GM12878 (cell line): ENCODE results near the gene SKAP1. TPM values are rescaled to one million over a fixed set of nuclear protein-coding genes. Genes with fewer than 3 reads are reported as not detected.

Experiments used
- ASH2L ChIP-seq: fragments of 300-600, 200-600 bp; sonication (generic); IDR thresholded peaks from 2 replicates; pipeline ENCODE4 v1.6.1; 2017; ENCODE audit warnings: low read depth, mild to moderate bottlenecking, borderline replicate concordance
- ATF2 ChIP-seq: IDR thresholded peaks from 2 replicates; pipeline ENCODE4 v1.6.1; 2012; ENCODE audit warnings: low read length, inconsistent platforms
- ATF7 ChIP-seq: fragments of 450-650 bp; IDR thresholded peaks from 2 replicates; pipeline ENCODE4 v1.6.1; 2016; ENCODE audit warnings: low read depth, mild to moderate bottlenecking
- CBX5 ChIP-seq: sonication (generic); IDR thresholded peaks from 2 replicates; pipeline ENCODE4 v1.6.1; 2016; ENCODE audit warnings: low read depth, moderate library complexity, mild to moderate bottlenecking, inconsistent platforms
- FOXM1 ChIP-seq: IDR thresholded peaks from 2 replicates; pipeline ENCODE4 v1.6.1; 2012; ENCODE audit warnings: low read depth, mild to moderate bottlenecking, inconsistent platforms, low read length, moderate library complexity
- PAX5 ChIP-seq: IDR thresholded peaks from 2 replicates; pipeline ENCODE4 v1.6.1; 2011; ENCODE audit warnings: low read depth, low read length, borderline replicate concordance
- POLR2AphosphoS2 ChIP-seq: IDR thresholded peaks from 2 replicates; pipeline ENCODE4 v1.6.1; 2011; ENCODE audit warnings: low read depth, mild to moderate bottlenecking, low read length, improper control_type of control experiment, moderate library complexity
- RAD51 ChIP-seq: fragments of 450-650 bp; IDR thresholded peaks from 2 replicates; pipeline ENCODE4 v1.6.1; 2016; ENCODE audit warnings: moderate library complexity, mild to moderate bottlenecking, inconsistent platforms
- RB1 ChIP-seq: fragments of 450-650 bp; formaldehyde crosslinking; IDR thresholded peaks from 2 replicates; pipeline ENCODE4 v1.6.1; 2017; ENCODE audit warnings: mild to moderate bottlenecking, borderline replicate concordance
- SMARCA5 ChIP-seq: fragments of 450-650 bp; IDR thresholded peaks from 2 replicates; pipeline ENCODE4 v1.6.1; 2017; ENCODE audit warnings: mild to moderate bottlenecking
- SREBF1 ChIP-seq: IDR thresholded peaks from 2 replicates; pipeline ENCODE4 v1.6.1; 2012; ENCODE audit warnings: mild to moderate bottlenecking, low read length
- TAF1 ChIP-seq: IDR thresholded peaks from 2 replicates; pipeline ENCODE4 v1.6.1; 2011; ENCODE audit warnings: mild to moderate bottlenecking, low read depth, low read length, borderline replicate concordance
- TARDBP ChIP-seq: IDR thresholded peaks from 2 replicates; pipeline ENCODE4 v1.6.1; 2016; ENCODE audit warnings: borderline replicate concordance
- ZNF24 ChIP-seq: fragments of 450-650 bp; IDR thresholded peaks from 2 replicates; pipeline ENCODE4 v1.6.1; 2017; ENCODE audit warnings: antibody characterized with exemption, mild to moderate bottlenecking
- polyA plus RNA-seq, 11 experiments: library from polyadenylated mRNA; depleted of rRNA in 4 of 11; unstranded in 6 of 11; stranded (reverse) in 5 of 11; fragments of >200 nt; fragmentation: Nextera tagmentation in 4 of 11; fragmentation: Illumina TruSeq in 1 of 11; extraction: Ambion mirVana in 4 of 11; extraction: Trizol in 1 of 11; gene quantifications; 1 replicate in 1 of 11; 2 replicates in 10 of 11; pipeline versions ENCODE4 v1.2.1 to v1.2.3, GENCODE V29; 2011 to 2016; ENCODE audit warnings: inconsistent platforms in 2 of 11, missing spikeins in 2 of 11, low read depth in 1 of 11
- total RNA-seq, 4 experiments: library from RNA; depleted of rRNA in 3 of 4; stranded (reverse); fragments of >200 nt in 3 of 4; fragmentation: Illumina TruSeq in 1 of 4; extraction: Trizol in 1 of 4; gene quantifications; 2 replicates each; pipeline versions ENCODE4 v1.2.1 to v1.2.3, GENCODE V29; 2013 to 2021
- TF ChIP-seq, protein P1 (sequence below): fragments of 450-650 bp; IDR thresholded peaks from 2 replicates; pipeline ENCODE4 v1.6.1; 2017; ENCODE audit warnings: mild to moderate bottlenecking, moderate library complexity
- TF ChIP-seq, protein P2 (sequence below): fragments of 450-650 bp; IDR thresholded peaks from 2 replicates; pipeline ENCODE4 v1.6.1; 2018; ENCODE audit warnings: mild to moderate bottlenecking, low read depth, moderate library complexity; ENCODE audit not compliant: partially characterized antibody
- TF ChIP-seq, protein P3 (sequence below): fragments of 150-350 bp; IDR thresholded peaks from 2 replicates; pipeline ENCODE4 v1.6.1; 2016; ENCODE audit warnings: low read depth, low read length

The SKAP1 gene
- total and polyA plus RNA-seq, 10 of the 15 experiments (the other 5 are each of a cell fraction or from before 2014, with no cell fraction given), result 17.1 to 97.6 (median 35.9) TPM

- TF ChIP-seq, protein P1, sequence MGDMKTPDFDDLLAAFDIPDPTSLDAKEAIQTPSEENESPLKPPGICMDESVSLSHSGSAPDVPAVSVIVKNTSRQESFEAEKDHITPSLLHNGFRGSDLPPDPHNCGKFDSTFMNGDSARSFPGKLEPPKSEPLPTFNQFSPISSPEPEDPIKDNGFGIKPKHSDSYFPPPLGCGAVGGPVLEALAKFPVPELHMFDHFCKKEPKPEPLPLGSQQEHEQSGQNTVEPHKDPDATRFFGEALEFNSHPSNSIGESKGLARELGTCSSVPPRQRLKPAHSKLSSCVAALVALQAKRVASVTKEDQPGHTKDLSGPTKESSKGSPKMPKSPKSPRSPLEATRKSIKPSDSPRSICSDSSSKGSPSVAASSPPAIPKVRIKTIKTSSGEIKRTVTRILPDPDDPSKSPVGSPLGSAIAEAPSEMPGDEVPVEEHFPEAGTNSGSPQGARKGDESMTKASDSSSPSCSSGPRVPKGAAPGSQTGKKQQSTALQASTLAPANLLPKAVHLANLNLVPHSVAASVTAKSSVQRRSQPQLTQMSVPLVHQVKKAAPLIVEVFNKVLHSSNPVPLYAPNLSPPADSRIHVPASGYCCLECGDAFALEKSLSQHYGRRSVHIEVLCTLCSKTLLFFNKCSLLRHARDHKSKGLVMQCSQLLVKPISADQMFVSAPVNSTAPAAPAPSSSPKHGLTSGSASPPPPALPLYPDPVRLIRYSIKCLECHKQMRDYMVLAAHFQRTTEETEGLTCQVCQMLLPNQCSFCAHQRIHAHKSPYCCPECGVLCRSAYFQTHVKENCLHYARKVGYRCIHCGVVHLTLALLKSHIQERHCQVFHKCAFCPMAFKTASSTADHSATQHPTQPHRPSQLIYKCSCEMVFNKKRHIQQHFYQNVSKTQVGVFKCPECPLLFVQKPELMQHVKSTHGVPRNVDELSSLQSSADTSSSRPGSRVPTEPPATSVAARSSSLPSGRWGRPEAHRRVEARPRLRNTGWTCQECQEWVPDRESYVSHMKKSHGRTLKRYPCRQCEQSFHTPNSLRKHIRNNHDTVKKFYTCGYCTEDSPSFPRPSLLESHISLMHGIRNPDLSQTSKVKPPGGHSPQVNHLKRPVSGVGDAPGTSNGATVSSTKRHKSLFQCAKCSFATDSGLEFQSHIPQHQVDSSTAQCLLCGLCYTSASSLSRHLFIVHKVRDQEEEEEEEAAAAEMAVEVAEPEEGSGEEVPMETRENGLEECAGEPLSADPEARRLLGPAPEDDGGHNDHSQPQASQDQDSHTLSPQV, result no peak
- TF ChIP-seq RB1 (no peak), SMARCA5 (no peak), POLR2AphosphoS2 (no peak), TAF1 (no peak), CBX5 (no peak), FOXM1 (0 out of 2 replicates have a peak, but pooled peaks have one; percentile 17), ASH2L (no peak), PAX5 (no peak), ZNF24 (no peak), ATF2 (peak; percentile 37; the same call in 1 of the 2 replicates), RAD51 (no peak), ATF7 (no peak), SREBF1 (no peak), TARDBP (no peak)
- TF ChIP-seq, protein P2, sequence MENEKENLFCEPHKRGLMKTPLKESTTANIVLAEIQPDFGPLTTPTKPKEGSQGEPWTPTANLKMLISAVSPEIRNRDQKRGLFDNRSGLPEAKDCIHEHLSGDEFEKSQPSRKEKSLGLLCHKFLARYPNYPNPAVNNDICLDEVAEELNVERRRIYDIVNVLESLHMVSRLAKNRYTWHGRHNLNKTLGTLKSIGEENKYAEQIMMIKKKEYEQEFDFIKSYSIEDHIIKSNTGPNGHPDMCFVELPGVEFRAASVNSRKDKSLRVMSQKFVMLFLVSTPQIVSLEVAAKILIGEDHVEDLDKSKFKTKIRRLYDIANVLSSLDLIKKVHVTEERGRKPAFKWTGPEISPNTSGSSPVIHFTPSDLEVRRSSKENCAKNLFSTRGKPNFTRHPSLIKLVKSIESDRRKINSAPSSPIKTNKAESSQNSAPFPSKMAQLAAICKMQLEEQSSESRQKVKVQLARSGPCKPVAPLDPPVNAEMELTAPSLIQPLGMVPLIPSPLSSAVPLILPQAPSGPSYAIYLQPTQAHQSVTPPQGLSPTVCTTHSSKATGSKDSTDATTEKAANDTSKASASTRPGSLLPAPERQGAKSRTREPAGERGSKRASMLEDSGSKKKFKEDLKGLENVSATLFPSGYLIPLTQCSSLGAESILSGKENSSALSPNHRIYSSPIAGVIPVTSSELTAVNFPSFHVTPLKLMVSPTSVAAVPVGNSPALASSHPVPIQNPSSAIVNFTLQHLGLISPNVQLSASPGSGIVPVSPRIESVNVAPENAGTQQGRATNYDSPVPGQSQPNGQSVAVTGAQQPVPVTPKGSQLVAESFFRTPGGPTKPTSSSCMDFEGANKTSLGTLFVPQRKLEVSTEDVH, result no peak
- TF ChIP-seq, protein P3, sequence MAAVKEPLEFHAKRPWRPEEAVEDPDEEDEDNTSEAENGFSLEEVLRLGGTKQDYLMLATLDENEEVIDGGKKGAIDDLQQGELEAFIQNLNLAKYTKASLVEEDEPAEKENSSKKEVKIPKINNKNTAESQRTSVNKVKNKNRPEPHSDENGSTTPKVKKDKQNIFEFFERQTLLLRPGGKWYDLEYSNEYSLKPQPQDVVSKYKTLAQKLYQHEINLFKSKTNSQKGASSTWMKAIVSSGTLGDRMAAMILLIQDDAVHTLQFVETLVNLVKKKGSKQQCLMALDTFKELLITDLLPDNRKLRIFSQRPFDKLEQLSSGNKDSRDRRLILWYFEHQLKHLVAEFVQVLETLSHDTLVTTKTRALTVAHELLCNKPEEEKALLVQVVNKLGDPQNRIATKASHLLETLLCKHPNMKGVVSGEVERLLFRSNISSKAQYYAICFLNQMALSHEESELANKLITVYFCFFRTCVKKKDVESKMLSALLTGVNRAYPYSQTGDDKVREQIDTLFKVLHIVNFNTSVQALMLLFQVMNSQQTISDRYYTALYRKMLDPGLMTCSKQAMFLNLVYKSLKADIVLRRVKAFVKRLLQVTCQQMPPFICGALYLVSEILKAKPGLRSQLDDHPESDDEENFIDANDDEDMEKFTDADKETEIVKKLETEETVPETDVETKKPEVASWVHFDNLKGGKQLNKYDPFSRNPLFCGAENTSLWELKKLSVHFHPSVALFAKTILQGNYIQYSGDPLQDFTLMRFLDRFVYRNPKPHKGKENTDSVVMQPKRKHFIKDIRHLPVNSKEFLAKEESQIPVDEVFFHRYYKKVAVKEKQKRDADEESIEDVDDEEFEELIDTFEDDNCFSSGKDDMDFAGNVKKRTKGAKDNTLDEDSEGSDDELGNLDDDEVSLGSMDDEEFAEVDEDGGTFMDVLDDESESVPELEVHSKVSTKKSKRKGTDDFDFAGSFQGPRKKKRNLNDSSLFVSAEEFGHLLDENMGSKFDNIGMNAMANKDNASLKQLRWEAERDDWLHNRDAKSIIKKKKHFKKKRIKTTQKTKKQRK, result no peak
Measured at GRCh38 chr17:48238933-48239602, 190.9 kb downstream of the SKAP1 start (continued).
